LNCAP (cell line): ENCODE results near the gene SNAP91.

Experiments
- CTCF ChIP-seq: fragments of 450-650 bp; IDR thresholded peaks from 2 replicates; pipeline ENCODE4 v1.5.1; 2017; ENCODE audit warnings: mild to moderate bottlenecking

Gene SNAP91

GRCh38 chr6:83615025-83615999, 93.6 kb downstream of the SNAP91 start:
- TF ChIP-seq CTCF, result peak; percentile 52

GRCh38 chr6:83613378-83613777, 95.5 kb downstream of the SNAP91 start:
- no peak for TF ChIP-seq CTCF

- no peak for TF ChIP-seq CTCF
These were observed 99.7 kb downstream of the SNAP91 start for GRCh38 chr6:83609248-83609647.

GRCh38 chr6:83605517-83605916, 103.4 kb downstream of the SNAP91 start:
- TF ChIP-seq CTCF, result no peak

- no peak for TF ChIP-seq CTCF
These were observed 105.3 kb downstream of the SNAP91 start for GRCh38 chr6:83603551-83603950.

- no peak for TF ChIP-seq CTCF
These were observed 107.8 kb downstream of the SNAP91 start for GRCh38 chr6:83601119-83601518.

- no peak for TF ChIP-seq CTCF
These were observed 108.4 kb downstream of the SNAP91 start for GRCh38 chr6:83600459-83600858.
